GM12878 (cell line): Measurements from ENCODE around the gene POLK. TPM values are rescaled to one million over a fixed set of nuclear protein-coding genes. Genes with fewer than 3 reads are reported as not detected.
A peak's percentile ranks its signal among the peaks of the same experiment; 100 is the strongest.

Experiments used
- CBX3 ChIP-seq: fragments of 200-600 bp; sonication (generic); IDR thresholded peaks from 2 replicates; pipeline ENCODE4 v1.6.1; 2016; ENCODE audit warnings: low read depth, borderline replicate concordance
- CEBPB ChIP-seq, 2 experiments: fragments of 150-350 bp in 1 of 2; IDR thresholded peaks; 2 replicates each; pipeline ENCODE4 v1.6.1; 2012 to 2014; ENCODE audit warnings: low read depth in 2 of 2, low read length in 2 of 2, borderline replicate concordance in 1 of 2, inconsistent platforms in 1 of 2
- CREB1 ChIP-seq: IDR thresholded peaks from 2 replicates; pipeline ENCODE4 v1.6.1; 2012; ENCODE audit warnings: low read depth, mild to moderate bottlenecking, inconsistent platforms
- E4F1 ChIP-seq: fragments of 450-650 bp; IDR thresholded peaks from 2 replicates; pipeline ENCODE4 v1.6.1; 2018; ENCODE audit warnings: borderline replicate concordance, mild to moderate bottlenecking; ENCODE audit not compliant: partially characterized antibody
- EED ChIP-seq: sonication (generic); IDR thresholded peaks from 2 replicates; pipeline ENCODE4 v1.6.1; 2016; ENCODE audit warnings: antibody characterized with exemption, low read depth
- ETV6 ChIP-seq, 2 experiments: fragments of 450-650 bp in 1 of 2; IDR thresholded peaks in 1 of 2; conservative IDR thresholded peaks in 1 of 2; 2 replicates each; pipeline ENCODE4 v1.6.1; 2014; ENCODE audit warnings: antibody characterized with exemption in 1 of 2, borderline replicate concordance in 1 of 2, low read depth in 1 of 2, mild to moderate bottlenecking in 1 of 2, moderate library complexity in 1 of 2
- FOXK2 ChIP-seq: fragments of 450-650 bp; IDR thresholded peaks from 2 replicates; pipeline ENCODE4 v1.6.1; 2017; ENCODE audit warnings: mild to moderate bottlenecking, moderate library complexity
- IRF4 ChIP-seq: IDR thresholded peaks from 2 replicates; pipeline ENCODE4 v1.6.1; 2011; ENCODE audit warnings: low read depth, low read length
- JUNB ChIP-seq: IDR thresholded peaks from 2 replicates; pipeline ENCODE4 v1.6.1; 2016; ENCODE audit warnings: antibody characterized with exemption, mild to moderate bottlenecking
- MEF2A ChIP-seq: IDR thresholded peaks from 2 replicates; pipeline ENCODE4 v1.6.1; 2011; ENCODE audit warnings: low read depth, mild to moderate bottlenecking, low read length, moderate library complexity; ENCODE audit not compliant: insufficient read depth
- MTA3 ChIP-seq: IDR thresholded peaks from 2 replicates; pipeline ENCODE4 v1.6.1; 2012; ENCODE audit warnings: low read length, inconsistent platforms, borderline replicate concordance
- NR2C2 ChIP-seq: IDR thresholded peaks from 2 replicates; pipeline ENCODE4 v1.6.1; 2011; ENCODE audit warnings: borderline replicate concordance, low read depth; ENCODE audit not compliant: control insufficient read depth, insufficient read length
- POLR2A ChIP-seq: IDR thresholded peaks from 2 replicates; pipeline ENCODE4 v1.6.1; 2011; ENCODE audit warnings: low read depth, mild to moderate bottlenecking, low read length
- PRDM15 ChIP-seq: fragments of 450-650 bp; formaldehyde crosslinking; IDR thresholded peaks from 2 replicates; pipeline ENCODE4 v1.4.0; 2020; ENCODE audit warnings: mild to moderate bottlenecking, moderate library complexity
- RAD21 ChIP-seq: IDR thresholded peaks from 2 replicates; pipeline ENCODE4 v1.6.1; 2011; ENCODE audit warnings: mild to moderate bottlenecking, low read depth, low read length, moderate library complexity; ENCODE audit not compliant: insufficient read depth
- RB1 ChIP-seq: fragments of 450-650 bp; formaldehyde crosslinking; IDR thresholded peaks from 2 replicates; pipeline ENCODE4 v1.6.1; 2017; ENCODE audit warnings: mild to moderate bottlenecking, borderline replicate concordance
- RBBP5 ChIP-seq: fragments of 200-600 bp; sonication (generic); conservative IDR thresholded peaks from 2 replicates; pipeline ENCODE4 v1.6.1; 2016
- SKIL ChIP-seq: fragments of 450-650 bp; IDR thresholded peaks from 2 replicates; pipeline ENCODE4 v1.6.1; 2017; ENCODE audit warnings: mild to moderate bottlenecking, low read depth, inconsistent platforms; ENCODE audit not compliant: poor library complexity, severe bottlenecking
- SMAD1 ChIP-seq: fragments of 450-650 bp; IDR thresholded peaks from 2 replicates; pipeline ENCODE4 v1.6.1; 2018; ENCODE audit warnings: mild to moderate bottlenecking, low read depth; ENCODE audit not compliant: partially characterized antibody
- SMARCA5 ChIP-seq: fragments of 450-650 bp; IDR thresholded peaks from 2 replicates; pipeline ENCODE4 v1.6.1; 2017; ENCODE audit warnings: mild to moderate bottlenecking
- TBL1XR1 ChIP-seq: IDR thresholded peaks from 2 replicates; pipeline ENCODE4 v1.6.1; 2012; ENCODE audit warnings: low read depth, low read length, improper control_type of control experiment
- WRNIP1 ChIP-seq: IDR thresholded peaks from 2 replicates; pipeline ENCODE4 v1.6.1; 2011; ENCODE audit warnings: low read depth, low read length, improper control_type of control experiment, borderline replicate concordance
- ZBED1 ChIP-seq: IDR thresholded peaks from 2 replicates; pipeline ENCODE4 v1.6.1; 2016; ENCODE audit warnings: borderline replicate concordance
- ZNF274 ChIP-seq: IDR thresholded peaks from one replicate; pipeline ENCODE4 v1.8.0; 2011; ENCODE audit not compliant: insufficient read length, insufficient read depth
- ZSCAN29 ChIP-seq: fragments of 450-650 bp; IDR thresholded peaks from 2 replicates; pipeline ENCODE4 v1.6.1; 2017; ENCODE audit warnings: mild to moderate bottlenecking, moderate library complexity
- polyA plus RNA-seq, 11 experiments: library from polyadenylated mRNA; depleted of rRNA in 4 of 11; unstranded in 6 of 11; stranded (reverse) in 5 of 11; fragments of >200 nt; fragmentation: Nextera tagmentation in 4 of 11; fragmentation: Illumina TruSeq in 1 of 11; extraction: Ambion mirVana in 4 of 11; extraction: Trizol in 1 of 11; gene quantifications; 1 replicate in 1 of 11; 2 replicates in 10 of 11; pipeline versions ENCODE4 v1.2.1 to v1.2.3, GENCODE V29; 2011 to 2016; ENCODE audit warnings: inconsistent platforms in 2 of 11, missing spikeins in 2 of 11, low read depth in 1 of 11
- total RNA-seq, 4 experiments: library from RNA; depleted of rRNA in 3 of 4; stranded (reverse); fragments of >200 nt in 3 of 4; fragmentation: Illumina TruSeq in 1 of 4; extraction: Trizol in 1 of 4; gene quantifications; 2 replicates each; pipeline versions ENCODE4 v1.2.1 to v1.2.3, GENCODE V29; 2013 to 2021

POLK gene
- total and polyA plus RNA-seq, 10 of the 15 experiments (the other 5 are each of a cell fraction or from before 2014, with no cell fraction given) = 10.4 to 47.6 (median 29.0) TPM

- 0 out of 2 replicates have a peak, but pooled peaks have one; percentile 20 for TF ChIP-seq RAD21
- peak; percentile 44 for TF ChIP-seq JUNB
- TF ChIP-seq MEF2A = 0 out of 2 replicates have a peak, but pooled peaks have one; percentile 31
- TF ChIP-seq ZNF274 = no peak
- TF ChIP-seq POLR2A = no peak
- 0 out of 2 replicates have a peak, but pooled peaks have one; percentile 14 for TF ChIP-seq EED
- no peak for TF ChIP-seq NR2C2
- no peak for TF ChIP-seq RBBP5
- TF ChIP-seq FOXK2 = no peak
- no peak for TF ChIP-seq PRDM15 (CRISPR knock-in tag)
- TF ChIP-seq IRF4 = peak; percentile 18; the same call in 1 of the 2 replicates
- 0 out of 2 replicates have a peak, but pooled peaks have one; percentile 12 for TF ChIP-seq CREB1
- TF ChIP-seq TBL1XR1 = peak; percentile 21; the same call in 1 of the 2 replicates
- no peak for TF ChIP-seq ZSCAN29
- TF ChIP-seq SMAD1 = no peak
- no peak for TF ChIP-seq CBX3
- peak; percentile 26 for TF ChIP-seq SKIL
- TF ChIP-seq CEBPB (IDR thresholded peaks at IDR 0.05; ENCODE audit: borderline replicate concordance in 1 of 2, low read depth in 2 of 2, low read length in 2 of 2) = no peak
- 0 out of 2 replicates have a peak, but pooled peaks have one; percentile 48 for TF ChIP-seq WRNIP1
- TF ChIP-seq ZBED1 = 0 out of 2 replicates have a peak, but pooled peaks have one; percentile 55
- TF ChIP-seq RB1 = no peak
- no peak for TF ChIP-seq MTA3
- TF ChIP-seq ETV6 (conservative IDR thresholded peaks at IDR 0.05 in 1 of 2, IDR thresholded peaks at IDR 0.05 in 1 of 2; ENCODE audit: borderline replicate concordance in 1 of 2, low read depth in 1 of 2) = no peak
- TF ChIP-seq SMARCA5 = no peak
- no peak for TF ChIP-seq E4F1
Observed at GRCh38 chr5:75567710-75568109, 56.0 kb downstream of the POLK start (continued).
